ENCODE data around the gene C12orf43.

The C12orf43 gene

DNA sequence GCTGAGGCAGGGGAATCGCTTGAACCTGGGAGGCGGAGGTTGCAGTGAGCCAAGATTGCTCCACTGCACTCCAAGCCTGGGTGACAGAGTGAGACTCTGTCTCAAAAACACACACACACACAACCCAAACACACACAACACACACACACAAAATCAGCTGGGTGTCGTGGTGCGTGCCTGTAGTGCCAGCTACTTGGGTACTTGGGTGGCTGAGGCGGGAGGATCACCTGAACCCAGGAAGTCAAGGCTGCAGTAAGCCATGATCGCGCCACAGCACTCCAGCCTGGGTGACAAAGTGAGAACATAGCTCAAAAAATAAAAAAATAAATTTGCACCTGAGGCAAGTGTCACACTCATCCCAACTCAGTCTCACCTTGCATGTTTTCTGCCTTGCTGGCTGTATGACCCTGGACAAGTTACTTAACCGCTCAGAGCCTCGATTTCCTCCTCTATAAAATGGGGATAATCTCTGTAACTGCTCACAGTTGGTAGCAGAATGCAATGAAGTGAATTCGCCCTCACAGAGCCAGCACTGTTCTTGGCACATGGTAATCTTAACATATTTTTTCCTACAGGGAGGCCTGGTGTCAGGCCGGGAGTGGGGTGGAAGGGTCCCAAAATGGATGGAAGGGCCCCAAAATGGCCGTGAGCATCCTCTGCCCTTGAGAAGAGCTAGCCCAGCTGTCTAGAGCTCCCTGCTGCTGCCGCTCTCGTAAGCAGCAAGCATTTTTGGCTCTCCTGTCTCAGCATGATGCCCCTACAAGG, 38.6 kb downstream of the C12orf43 start:
- DNase-seq, result no peak

DNA sequence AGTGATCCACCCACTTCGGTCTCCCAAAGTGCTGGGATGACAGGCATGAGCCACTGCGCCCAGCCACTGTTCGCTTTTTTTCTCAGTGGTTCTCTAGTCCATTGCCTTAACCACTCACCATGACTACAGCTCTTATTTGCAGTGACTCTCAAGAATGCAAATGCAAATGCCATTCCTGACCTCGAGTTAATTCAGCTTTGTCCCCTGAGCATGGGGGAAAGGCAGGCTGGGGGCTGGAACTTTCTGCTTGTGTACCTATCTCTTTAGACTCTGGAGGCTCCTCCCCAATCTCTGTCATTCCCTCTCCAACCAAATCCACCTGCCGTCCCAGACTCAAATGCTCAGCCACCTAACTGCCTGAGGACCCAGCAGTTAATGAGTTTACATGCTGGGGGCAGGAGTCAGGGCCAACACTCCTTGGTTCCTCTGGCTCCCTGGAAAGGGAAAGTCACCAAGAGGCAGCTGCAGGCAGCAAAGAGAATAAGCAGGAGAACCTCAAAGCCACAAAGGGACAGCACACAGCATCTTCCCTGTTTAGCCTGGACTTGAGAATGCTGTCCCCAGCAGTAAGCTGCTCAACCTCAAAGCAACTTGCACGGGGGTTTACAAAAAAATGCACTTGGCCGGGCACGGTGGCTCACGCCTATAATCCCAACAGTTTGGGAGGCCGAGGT, 43.3 kb downstream of the C12orf43 start:
- peak; percentile 81 for DNase-seq

DNA sequence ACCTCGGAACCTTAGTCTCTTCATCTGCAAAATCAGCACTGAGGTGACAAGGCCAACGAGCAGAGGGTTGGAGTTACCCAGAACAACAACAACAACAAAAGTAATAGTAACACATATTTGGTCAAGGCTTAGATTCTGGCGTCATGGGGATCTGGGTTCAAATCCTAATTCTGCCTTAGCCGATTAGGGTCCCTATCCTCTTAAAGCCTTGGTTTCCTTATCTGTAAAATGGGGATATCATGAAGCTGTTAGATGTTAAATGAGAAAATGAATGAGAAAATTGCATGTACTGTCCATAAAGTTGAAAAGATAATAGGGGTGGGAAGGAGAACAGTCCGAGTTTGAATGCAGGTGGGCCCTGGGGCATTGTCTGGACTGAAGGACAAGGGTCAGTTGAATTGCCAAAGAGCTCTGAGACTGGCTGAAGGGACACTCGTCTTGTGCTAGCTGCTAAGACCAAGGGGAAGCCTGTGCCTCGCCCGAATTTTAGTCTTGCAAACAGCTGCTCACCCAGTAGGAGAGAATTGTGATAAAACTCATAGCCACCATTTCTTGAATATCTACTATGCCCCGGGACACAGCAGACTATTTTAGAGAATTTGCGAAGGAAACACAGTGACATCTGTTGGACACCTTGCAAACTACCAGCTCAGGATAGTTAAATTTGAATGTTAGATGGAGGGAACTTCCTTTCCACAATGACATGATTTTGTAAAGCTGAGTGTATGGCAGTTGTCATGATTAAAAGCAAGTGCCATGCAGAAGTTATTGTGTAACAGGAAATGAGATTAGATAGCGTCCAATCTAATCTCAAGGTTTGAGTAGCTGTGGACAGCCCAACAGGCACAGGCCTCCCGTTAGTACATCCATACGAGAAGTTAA, 44.7 kb downstream of the C12orf43 start:
- DNase-seq, result peak; percentile 45

DNA sequence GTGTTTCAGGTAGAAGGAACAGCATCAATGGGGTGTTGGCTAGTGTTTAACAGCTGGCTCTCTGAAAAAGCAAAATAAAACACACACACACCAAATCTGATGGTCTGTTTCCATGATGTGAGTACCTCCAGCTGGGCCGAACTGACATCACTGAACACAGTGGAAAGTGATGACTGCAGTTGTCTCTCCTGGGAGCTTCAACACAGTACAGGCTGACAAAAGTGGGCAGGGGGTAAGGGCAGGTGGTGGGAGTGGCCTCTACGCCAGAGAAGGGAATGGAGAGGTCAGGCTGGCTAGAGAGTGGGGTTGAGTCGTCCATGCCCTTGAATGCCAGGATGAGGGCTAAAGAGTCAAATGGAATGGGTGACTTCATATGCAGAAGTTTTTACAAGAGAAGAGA, 46.0 kb downstream of the C12orf43 start:
- DNase-seq, result no peak

DNA sequence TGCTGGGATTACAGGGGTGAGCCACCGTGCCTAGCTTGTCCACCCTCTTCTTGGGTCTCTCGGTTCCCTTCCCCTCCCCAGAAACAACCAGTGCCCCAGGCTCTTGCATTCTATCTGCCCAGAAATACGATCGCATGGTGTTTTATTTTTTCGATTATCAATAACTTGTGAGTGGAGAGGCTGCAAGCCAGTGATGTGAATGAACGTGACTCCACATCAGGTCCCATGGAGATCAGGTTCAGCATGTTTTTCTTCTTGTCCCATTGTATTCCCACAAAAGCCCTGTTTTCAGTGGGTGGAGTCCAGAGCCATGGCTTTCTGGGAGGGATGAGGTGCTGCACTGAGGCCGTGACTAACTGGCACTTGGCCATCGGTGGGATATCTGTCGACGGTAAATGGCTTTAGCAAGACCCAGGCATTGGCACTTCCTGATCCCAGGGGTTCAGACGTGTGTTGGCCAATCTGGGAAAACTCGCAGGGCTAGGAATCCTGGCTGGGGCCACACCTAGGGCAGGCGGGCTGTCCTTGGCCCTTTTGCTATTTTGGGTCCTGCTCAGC, 50.7 kb downstream of the C12orf43 start:
- no peak for DNase-seq

DNA sequence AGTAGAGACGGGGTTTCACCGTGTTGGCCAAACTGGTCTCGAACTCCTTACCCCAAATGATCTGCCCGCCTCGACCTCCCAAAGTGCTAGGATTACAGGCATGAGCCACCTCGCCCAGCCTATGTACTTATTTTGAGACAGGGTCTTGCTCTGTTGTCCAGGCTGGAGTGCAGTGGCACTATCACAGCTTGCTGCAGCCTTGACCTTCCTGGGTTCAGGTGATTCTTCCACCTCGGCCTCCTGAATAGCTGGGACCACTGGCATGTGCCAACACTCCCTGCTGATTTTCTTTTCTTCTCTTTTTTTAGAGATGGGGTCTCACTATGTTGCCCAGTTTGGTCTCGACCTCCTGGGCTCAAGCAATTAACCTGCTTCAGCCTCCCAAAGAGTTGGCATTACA, 52.0 kb downstream of the C12orf43 start:
- no peak for DNase-seq

DNA sequence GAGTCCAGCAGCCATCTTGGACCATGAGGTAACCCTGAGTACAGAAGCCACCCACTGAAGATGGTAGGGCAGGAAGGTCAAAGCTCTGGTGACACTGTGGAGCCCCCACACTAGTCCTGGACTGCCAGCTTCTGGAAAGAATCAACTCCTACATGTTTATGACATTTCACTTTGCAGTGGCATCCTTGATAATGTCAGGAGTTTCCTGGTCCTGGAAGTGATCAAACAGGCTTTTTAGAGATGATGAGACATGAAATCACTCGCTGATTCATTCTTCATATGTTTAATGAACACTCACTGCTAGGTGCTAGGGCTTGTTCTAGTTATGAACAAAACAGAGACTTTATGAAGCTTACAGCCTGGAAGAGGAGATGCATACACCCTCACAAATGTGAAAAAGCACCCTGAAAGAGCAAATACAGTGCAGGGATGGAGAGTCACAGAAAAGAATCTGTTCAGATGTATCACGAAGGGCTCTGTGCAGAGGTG, 53.7 kb downstream of the C12orf43 start:
- no peak for DNase-seq

DNA sequence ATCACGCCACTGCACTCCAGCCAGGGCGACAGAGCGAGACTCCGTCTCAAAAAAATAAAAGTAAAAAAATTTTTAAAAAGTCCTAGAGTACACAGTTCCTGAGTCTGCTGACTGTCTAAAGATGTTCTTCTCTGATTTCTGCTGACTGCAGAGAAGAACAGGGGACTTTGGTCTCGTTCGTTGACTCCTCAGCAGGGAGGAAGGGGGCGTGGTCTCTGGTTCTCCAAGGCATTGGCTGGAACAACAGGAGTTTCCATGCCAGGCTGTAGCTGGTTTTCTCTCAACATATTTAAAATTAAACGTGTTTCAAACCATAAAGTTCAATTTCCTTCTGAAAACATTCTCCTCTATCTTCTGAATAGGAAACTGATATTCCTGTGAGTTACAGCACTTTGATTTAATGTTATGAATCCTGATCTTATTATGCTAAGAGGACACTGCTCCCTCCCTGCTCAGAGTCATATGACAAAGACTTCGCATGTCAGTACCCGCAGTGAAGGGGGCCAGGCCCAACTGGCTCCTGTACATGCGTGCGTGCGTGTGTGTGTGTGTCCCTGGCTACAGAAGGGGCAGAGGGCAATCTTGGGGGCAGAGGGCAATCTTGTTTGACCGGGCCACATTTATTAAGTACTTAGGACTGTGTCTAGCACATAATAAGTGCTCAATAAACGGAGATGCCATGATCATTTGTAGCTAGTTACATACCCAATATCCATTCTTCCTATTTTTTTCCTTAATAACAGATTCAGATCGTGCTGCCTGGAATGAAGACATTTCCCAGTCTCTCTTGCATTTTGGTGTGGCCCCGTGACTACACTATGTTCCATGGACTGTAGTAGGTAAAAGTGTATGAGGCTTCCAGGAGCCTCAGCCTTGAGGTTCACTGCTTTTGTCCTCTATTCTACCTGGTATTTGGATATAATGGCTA, 54.4 kb downstream of the C12orf43 start:
- no peak for DNase-seq

DNA sequence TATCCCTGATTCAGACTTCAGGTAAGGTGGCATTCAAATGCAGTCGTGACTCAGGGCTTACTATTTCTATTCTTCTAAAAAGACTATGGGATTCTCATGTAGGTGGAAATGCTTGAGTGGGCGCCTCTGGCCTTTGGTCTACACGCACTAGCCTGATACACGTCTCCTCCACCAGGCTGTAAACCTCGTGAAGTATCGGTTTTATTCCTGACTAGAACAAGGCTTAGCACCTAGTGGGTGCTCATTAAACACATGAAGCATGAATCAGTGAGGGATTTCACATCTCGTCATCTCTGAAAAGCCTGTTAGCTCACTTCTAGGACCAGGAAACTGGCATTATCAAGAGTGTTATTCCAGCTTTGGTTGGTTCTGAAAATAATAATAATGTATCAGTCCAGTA, 55.6 kb downstream of the C12orf43 start:
- DNase-seq, result no peak

DNA sequence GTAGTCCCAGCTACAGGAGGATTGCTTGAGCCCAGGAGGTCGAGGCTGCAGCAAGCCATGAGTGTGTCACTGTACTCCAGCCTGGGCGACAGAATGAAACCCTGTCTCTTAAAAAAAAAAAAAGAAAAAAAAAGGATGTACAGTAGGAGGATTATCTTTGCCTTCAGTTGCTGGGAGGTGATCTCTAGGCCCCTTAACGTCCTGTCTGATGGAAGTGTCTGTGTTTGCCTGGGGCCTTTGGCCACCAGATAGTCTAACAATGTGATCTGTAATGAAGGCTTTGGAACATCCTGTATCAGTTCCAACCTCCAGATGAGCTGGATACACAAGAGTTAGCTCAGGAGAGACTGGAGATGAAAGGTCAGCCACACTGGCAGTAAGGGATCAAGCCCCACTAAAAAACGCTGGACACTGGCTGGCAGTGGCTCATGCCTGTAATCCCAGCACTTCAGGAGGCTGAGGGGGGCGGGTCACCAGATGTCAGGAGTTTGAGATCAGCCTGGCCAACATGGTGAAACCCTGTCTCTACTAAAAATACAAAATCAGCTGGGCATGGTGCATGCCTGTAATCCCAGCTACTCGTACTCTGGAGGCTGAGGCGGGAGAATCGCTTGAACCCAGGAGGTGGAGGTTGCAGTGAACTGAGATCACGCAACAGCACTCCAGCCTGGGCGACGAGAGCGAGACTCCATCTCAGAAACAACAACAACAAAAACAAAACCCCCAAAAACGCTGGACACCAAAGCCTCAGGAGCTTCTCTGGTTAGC, 57.0 kb downstream of the C12orf43 start:
- no peak for DNase-seq

DNA sequence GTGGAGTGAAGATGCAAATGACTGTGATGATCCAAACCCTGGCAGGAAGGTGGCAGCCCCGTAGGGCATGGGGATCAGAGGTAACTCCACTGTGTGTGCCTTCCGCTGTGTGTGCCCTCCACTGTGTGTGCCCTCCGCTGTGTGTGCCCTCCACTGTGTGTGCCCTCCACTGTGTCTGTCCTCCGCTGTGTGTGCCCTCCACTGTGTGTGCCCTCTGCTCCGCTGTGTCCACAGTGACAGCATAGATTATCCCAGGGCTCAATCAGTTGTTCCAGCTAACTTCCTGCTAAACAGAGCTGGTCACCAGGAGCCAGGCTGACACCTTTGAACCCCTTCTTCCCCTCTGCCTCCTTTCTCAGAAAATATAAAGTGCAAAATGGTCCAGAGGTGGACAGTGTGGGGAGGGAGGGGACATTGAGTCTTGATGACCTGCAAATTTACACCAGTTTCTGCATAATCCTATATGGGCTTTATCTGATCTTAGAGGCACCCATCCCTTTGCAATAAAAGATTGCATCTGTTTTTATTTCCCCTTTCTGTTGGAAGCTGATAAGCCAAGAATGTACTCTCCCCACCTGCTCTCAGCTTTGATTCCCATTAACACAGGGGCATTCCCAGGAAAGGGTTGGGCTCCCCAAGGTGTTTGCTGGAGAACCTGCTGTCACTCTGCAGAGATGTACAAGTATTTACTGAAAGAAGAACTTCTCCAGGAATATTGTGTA, 59.5 kb downstream of the C12orf43 start:
- no peak for DNase-seq

DNA sequence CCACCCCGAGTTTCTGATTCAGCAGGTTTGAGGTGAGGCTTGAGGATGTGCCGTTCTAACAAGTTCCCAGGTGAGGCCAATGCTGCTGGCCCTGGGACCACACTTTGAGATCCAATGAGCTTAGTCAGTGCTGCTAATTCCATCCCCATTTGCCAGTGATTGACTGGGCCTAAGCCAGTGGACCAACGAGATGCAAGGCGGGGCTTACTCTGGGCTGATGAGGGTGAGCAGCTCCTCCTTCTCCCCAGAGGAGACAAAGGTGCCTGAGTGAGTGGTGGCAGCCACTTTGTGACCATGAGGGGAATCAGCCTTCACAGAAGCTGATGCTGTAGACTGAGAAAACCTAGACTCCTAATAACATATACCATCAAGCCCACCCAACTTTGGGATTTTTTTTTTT, 61.1 kb downstream of the C12orf43 start:
- no peak for DNase-seq

DNA sequence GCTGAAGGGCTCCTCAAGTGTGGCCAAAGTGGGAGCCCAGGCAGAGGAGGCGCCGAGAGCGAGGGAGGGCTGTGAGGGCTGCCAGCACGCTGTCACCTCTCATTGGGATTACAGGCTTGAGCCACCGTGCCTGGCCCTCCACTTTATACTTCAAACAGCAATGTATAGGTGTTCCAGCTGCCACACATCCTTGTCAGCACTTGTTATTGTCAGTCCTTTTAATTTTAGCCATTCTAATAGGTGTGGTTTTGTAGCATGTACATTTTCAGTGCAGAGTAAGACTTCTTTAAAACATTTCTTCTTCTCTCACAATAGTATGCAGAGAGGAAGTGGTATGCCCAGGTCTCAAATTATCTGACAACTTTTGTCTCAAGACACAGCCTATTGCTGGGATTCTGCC, 65.5 kb downstream of the C12orf43 start:
- DNase-seq, result no peak
